HUDEP-2 (cell line): Measurements from ENCODE around the gene CCDC148.
"Not testable (repeated sequence)": the region's sequence is repeated elsewhere in the genome, so short reads cannot be mapped to it uniquely, and the experiment has no call there.

ENCODE experiments used
- DNase-seq, 76 experiments: peaks; one replicate each; lab custom pipeline; 2025; ENCODE audit not compliant: unreplicated experiment in 76 of 76; lab: John Stamatoyannopoulos, UW

CCDC148 gene

GRCh38 chr2:158228943-158229508 is 227.5 kb downstream of the CCDC148 start:
- DNase-seq: peak in 6 of 76 experiments; percentile 3 to 21 (median 5)

DNA sequence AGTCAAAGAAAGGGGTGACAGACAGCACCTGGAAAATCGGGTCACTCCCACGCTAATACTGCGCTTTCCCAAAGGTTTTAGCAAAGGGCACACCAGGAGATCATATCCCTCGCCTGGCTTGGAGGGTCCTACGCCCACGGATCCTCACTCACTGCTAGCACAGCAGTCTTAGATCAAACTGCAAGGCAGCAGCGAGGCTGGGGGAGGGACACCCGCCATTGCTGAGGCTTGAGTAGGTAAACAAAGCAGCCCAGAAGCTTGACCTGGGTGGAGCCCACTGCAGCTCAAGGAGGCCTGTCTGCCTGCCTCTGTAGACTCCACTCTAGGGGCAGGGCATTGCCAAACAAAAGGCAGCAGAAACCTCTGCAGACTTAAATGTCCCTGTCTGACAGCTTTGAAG is 233.5 kb downstream of the CCDC148 start:
- DNase-seq: not testable (repeated sequence)

- DNase-seq: no peak
These were observed 235.2 kb downstream of the CCDC148 start for GRCh38 chr2:158221063-158222020.

DNA sequence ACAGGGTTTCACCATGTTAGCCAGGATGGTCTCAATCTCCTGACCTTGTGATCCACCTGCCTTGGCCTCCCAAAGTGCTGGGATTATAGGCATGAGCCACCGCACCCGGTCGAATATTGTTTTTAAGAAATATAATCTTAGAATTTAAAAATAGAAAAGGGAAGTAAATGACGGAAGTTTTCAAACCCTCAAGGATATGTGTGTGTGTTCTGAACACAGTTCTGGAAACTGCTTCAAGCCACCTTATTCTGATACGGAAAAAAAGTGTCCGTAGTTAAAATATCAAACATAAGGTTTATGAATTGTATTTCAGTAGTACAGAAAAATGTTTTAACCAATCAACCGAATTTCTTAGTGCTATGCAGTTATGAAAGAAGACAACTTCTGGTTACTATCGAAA is 239.0 kb downstream of the CCDC148 start:
- no peak for DNase-seq

DNA sequence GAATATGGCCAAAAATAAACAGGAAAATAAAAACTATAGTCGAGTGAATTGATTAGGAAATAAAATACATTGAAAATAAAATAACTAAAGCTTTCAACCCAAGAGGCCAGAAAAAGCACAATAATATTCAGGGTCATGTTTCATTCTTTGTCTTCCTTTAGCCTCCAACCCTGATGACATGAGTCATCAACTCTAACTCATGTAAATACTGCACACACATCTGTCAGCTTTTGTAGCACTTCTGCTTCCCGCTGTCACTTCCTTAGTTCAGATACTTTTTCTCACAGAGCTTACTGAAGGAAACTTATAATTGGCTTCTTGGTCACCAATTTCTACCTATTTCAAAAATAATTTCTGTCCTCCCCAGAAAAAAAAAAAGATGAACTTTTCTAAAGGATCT is 242.1 kb downstream of the CCDC148 start:
- DNase-seq: no peak

GRCh38 chr2:158213773-158214172 is 242.8 kb downstream of the CCDC148 start:
- no peak for DNase-seq

- DNase-seq: no peak
These were observed 244.3 kb downstream of the CCDC148 start for GRCh38 chr2:158212301-158212700.

- no peak for DNase-seq
These were observed 245.1 kb downstream of the CCDC148 start for GRCh38 chr2:158211502-158211901.

GRCh38 chr2:158207354-158207753 is 249.2 kb downstream of the CCDC148 start:
- no peak for DNase-seq

GRCh38 chr2:158205215-158205614 is 251.3 kb downstream of the CCDC148 start:
- no peak for DNase-seq

GRCh38 chr2:158204741-158205165 is 251.8 kb downstream of the CCDC148 start:
- DNase-seq: no peak

- no peak for DNase-seq
These were observed 254.3 kb downstream of the CCDC148 start for GRCh38 chr2:158202161-158202815.

- no peak for DNase-seq
These were observed 256.5 kb downstream of the CCDC148 start for GRCh38 chr2:158199928-158200650.

- no peak for DNase-seq
These were observed 258.6 kb downstream of the CCDC148 start for GRCh38 chr2:158197940-158198339.

GRCh38 chr2:158194229-158194628 is 262.3 kb downstream of the CCDC148 start:
- DNase-seq: no peak

- DNase-seq: no peak
These were observed 263.8 kb downstream of the CCDC148 start for GRCh38 chr2:158192515-158193443.

- no peak for DNase-seq
These were observed 265.3 kb downstream of the CCDC148 start for GRCh38 chr2:158191076-158191895.

DNA sequence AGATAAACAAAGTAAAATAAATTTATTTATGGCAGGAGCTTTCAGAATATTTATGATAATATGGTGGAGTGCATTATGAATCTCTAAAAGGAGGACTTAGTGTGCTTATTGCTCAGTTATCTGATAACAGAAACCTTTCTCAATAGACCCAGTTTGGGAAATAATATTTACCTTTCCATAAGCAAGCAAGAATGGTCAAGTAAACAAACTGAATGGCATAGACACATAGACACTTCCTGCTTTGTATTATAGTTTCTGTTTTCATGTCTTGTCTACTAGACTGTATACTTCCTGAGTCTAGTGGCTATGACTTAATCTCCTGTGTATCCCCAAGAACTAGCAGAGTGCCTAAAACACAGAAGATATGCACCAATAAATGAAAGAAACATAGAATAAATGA is 267.0 kb downstream of the CCDC148 start:
- no peak for DNase-seq

DNA sequence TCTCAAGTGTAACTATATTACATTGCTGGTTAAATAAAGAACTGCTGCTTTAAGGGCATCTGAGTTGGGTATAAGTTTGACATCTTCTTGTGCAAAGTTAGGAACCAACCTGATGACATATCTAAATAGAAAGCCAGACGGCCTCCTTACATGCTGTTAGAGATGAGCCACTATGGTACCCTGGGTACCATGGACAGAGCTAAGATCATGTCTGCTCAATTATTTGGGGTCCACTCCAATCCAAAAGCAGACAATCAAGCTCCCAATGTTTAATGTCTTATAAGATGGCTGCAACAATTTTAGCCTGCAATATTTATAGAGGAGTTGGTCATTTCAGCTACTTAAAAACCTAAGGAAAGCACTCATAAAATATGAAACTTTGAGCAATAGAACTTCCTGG is 268.6 kb downstream of the CCDC148 start:
- DNase-seq: no peak
